Medulla oblongata (tissue), 1 donor: ENCODE measurements around the gene LTB4R2.
A peak's percentile ranks its signal among the peaks of the same experiment; 100 is the strongest.
"Not testable (repeated sequence)": the region's sequence is repeated elsewhere in the genome, so short reads cannot be mapped to it uniquely, and the experiment has no call there.

Experiments
- DNase-seq: peaks from one replicate; pipeline ENCODE4 v3.0.0-alpha.2; 2015; ENCODE audit errors: extremely low spot score

Gene LTB4R2

GRCh38 chr14:24339284-24340151, 29.6 kb downstream of the LTB4R2 start, which contains the start of gene RIPK3:
Gene RIPK3 (minus strand): TSS chr14:24339991. CDS start chr14:24339826, 165 bp downstream.
- peak; percentile 38 for DNase-seq

- no peak for DNase-seq
Measured at GRCh38 chr14:24340606-24341005, 30.7 kb downstream of the LTB4R2 start.

- no peak for DNase-seq
Measured at GRCh38 chr14:24342889-24343288, 32.9 kb downstream of the LTB4R2 start.

- DNase-seq = no peak
Measured at GRCh38 chr14:24343795-24344660, 34.1 kb downstream of the LTB4R2 start.

GRCh38 chr14:24347134-24347533, 37.2 kb downstream of the LTB4R2 start:
- no peak for DNase-seq

GRCh38 chr14:24348186-24348585, 38.2 kb downstream of the LTB4R2 start:
- no peak for DNase-seq

GRCh38 chr14:24349742-24350141, 39.8 kb downstream of the LTB4R2 start:
- DNase-seq = no peak

GRCh38 chr14:24351517-24351916, 41.6 kb downstream of the LTB4R2 start:
- no peak for DNase-seq

- no peak for DNase-seq
Measured at GRCh38 chr14:24353559-24354481, 43.9 kb downstream of the LTB4R2 start.

GRCh38 chr14:24354482-24354825, 44.5 kb downstream of the LTB4R2 start:
- not testable (repeated sequence) for DNase-seq

GRCh38 chr14:24355009-24355408, 45.1 kb downstream of the LTB4R2 start:
- no peak for DNase-seq

GRCh38 chr14:24356208-24356607, 46.3 kb downstream of the LTB4R2 start:
- DNase-seq = no peak

- DNase-seq = no peak
Measured at GRCh38 chr14:24360281-24360680, 50.3 kb downstream of the LTB4R2 start.

- peak; percentile 32 for DNase-seq
Measured at GRCh38 chr14:24361326-24361725, 51.4 kb downstream of the LTB4R2 start.
